ENCODE results near the gene ANKRD52.
"Not testable (repeated sequence)": the region's sequence is repeated elsewhere in the genome, so short reads cannot be mapped to it uniquely, and the experiment has no call there.

ANKRD52 gene

GRCh38 chr12:56208006-56208405, 50.2 kb downstream of the ANKRD52 start:
- no peak for DNase-seq (ENCODE audit: low read depth)

GRCh38 chr12:56206452-56207166, 51.6 kb downstream of the ANKRD52 start:
- no peak for DNase-seq (ENCODE audit: low read depth)

GRCh38 chr12:56205445-56205844, 52.7 kb downstream of the ANKRD52 start:
- no peak for DNase-seq (ENCODE audit: low read depth)

GRCh38 chr12:56204275-56204674, 53.9 kb downstream of the ANKRD52 start:
- DNase-seq (ENCODE audit: low read depth) = no peak

GRCh38 chr12:56202838-56203237, 55.3 kb downstream of the ANKRD52 start:
- no peak for DNase-seq (ENCODE audit: low read depth)

GRCh38 chr12:56202366-56202765, 55.8 kb downstream of the ANKRD52 start:
- DNase-seq (ENCODE audit: low read depth) = no peak

GRCh38 chr12:56198836-56199235, 59.3 kb downstream of the ANKRD52 start:
- no peak for DNase-seq (ENCODE audit: low read depth)

- no peak for DNase-seq (ENCODE audit: low read depth)
These were observed 60.1 kb downstream of the ANKRD52 start for GRCh38 chr12:56197921-56198635.

GRCh38 chr12:56196818-56197550, 61.2 kb downstream of the ANKRD52 start:
- not testable (repeated sequence) for DNase-seq (ENCODE audit: low read depth)

GRCh38 chr12:56193025-56193578, 65.1 kb downstream of the ANKRD52 start:
- DNase-seq (ENCODE audit: low read depth) = peak; percentile 38

GRCh38 chr12:56192582-56192981, 65.6 kb downstream of the ANKRD52 start:
- DNase-seq (ENCODE audit: low read depth) = no peak

GRCh38 chr12:56190695-56191155, 67.5 kb downstream of the ANKRD52 start:
- DNase-seq (ENCODE audit: low read depth) = no peak

GRCh38 chr12:56189918-56190694, 68.1 kb downstream of the ANKRD52 start:
- DNase-seq (ENCODE audit: low read depth) = peak; percentile 49

GRCh38 chr12:56189099-56189917, 68.9 kb downstream of the ANKRD52 start, which contains the start of gene SMARCC2:
SMARCC2 (minus strand) TSS chr12:56189483; CDS start chr12:56189461, 22 bp downstream.
- peak; percentile 79 for DNase-seq (ENCODE audit: low read depth)

- no peak for DNase-seq (ENCODE audit: low read depth)
These were observed 69.4 kb downstream of the ANKRD52 start for GRCh38 chr12:56188778-56189098.

GRCh38 chr12:56188131-56188777, 69.9 kb downstream of the ANKRD52 start:
- DNase-seq (ENCODE audit: low read depth) = no peak
